Sigmoid colon (tissue), 7 donors: Measurements from ENCODE around the gene JOSD1. TPM values are rescaled to one million over a fixed set of nuclear protein-coding genes. Genes with fewer than 3 reads are reported as not detected.

Source experiments
- DNase-seq: peaks from one replicate; pipeline ENCODE4 v3.0.0-alpha.2; 2019
- H3K27ac ChIP-seq, 4 donors: fragments of 200-600 bp; sonication (generic); one replicate each; pipeline ENCODE4 v1.5.1; 2016 to 2019; ENCODE audit warnings: mild to moderate bottlenecking in 1 of 4
- H3K27me3 ChIP-seq, 3 donors: fragments of 200-600 bp; sonication (generic); one replicate each; pipeline ENCODE4 v1.5.1; 2019; ENCODE audit warnings: mild to moderate bottlenecking in 1 of 3
- H3K36me3 ChIP-seq, 4 donors: fragments of 200-600 bp; sonication (generic); one replicate each; pipeline ENCODE4 v1.5.1; 2016 to 2019
- H3K4me1 ChIP-seq, 4 donors: fragments of 200-600 bp; sonication (generic); one replicate each; pipeline ENCODE4 v1.5.1; 2017 to 2019
- H3K4me3 ChIP-seq, 4 donors: fragments of 200-600 bp; sonication (generic); one replicate each; pipeline ENCODE4 v1.5.1; 2017 to 2019; ENCODE audit warnings: mild to moderate bottlenecking in 2 of 4, moderate library complexity in 1 of 4
- H3K9me3 ChIP-seq, 4 donors: fragments of 200-600 bp in 3 of 4; sonication (generic) in 3 of 4; one replicate each; pipeline versions ENCODE4 v1.5.1 to v1.6.1; 2013 to 2019
- CTCF ChIP-seq, 4 experiments: fragments of 450-650 bp in 3 of 4; fragments of 200-600 bp in 1 of 4; IDR thresholded peaks; one replicate each; pipeline ENCODE4 v1.5.1; 2016 to 2019; ENCODE audit warnings: antibody characterized with exemption in 4 of 4, mild to moderate bottlenecking in 3 of 4, moderate library complexity in 2 of 4
- EP300 ChIP-seq, 4 donors: sonication (generic); formaldehyde crosslinking; IDR thresholded peaks; one replicate each; pipeline ENCODE4 v1.6.1; 2017; ENCODE audit warnings: antibody characterized with exemption in 4 of 4
- POLR2A ChIP-seq, 2 donors: fragments of 450-650 bp; IDR thresholded peaks; one replicate each; pipeline ENCODE4 v1.6.1; 2016; ENCODE audit warnings: antibody characterized with exemption in 2 of 2, mild to moderate bottlenecking in 2 of 2, moderate library complexity in 2 of 2
- POLR2AphosphoS5 ChIP-seq, 4 donors: sonication (generic); formaldehyde crosslinking; IDR thresholded peaks; one replicate each; pipeline ENCODE4 v1.6.1; 2017; ENCODE audit warnings: antibody characterized with exemption in 4 of 4
- WGBS, 2 donors: extraction: QIAGEN DNeasy Blood & Tissue Kit; methylation state at CpG; one replicate each; pipeline ENCODE4 v1.1.7; 2013; 5-methylcytosine and 5-hydroxymethylcytosine counted together
- intact Hi-C: fragments of 100-400 bp; cut with DNase I; formaldehyde crosslinking; loops from one replicate; pipeline ENCODE4 v1.15.1; 2023
- polyA plus RNA-seq, 3 donors: library from polyadenylated mRNA; stranded (reverse); fragments of 200-250 nt; gene quantifications; one replicate each; pipeline ENCODE4 v1.2.3, GENCODE V29; 2013
- total RNA-seq, 4 donors: library from RNA; depleted of rRNA; stranded (reverse); fragments of >200 nt; gene quantifications; one replicate each; pipeline ENCODE4 v1.1.0, GENCODE V29; 2016
- donor health status: healthy with polysubstance abuse.
- donor health status: Bipolar disorder and iron deficiency.
- donor health status: healthy.

The JOSD1 gene
- total and polyA plus RNA-seq, 7 donors, result 34.9 to 94.6 (median 46.0) TPM

GRCh38 chr22:38734421-38735100 lies 33.8 kb upstream of the JOSD1 start:
- Histone ChIP-seq H3K27ac (peak overlapping the region; percentile 78 to 81 (median 79)), H3K4me1 (peaks cover 0 to 47% (median 38%) of the 10 kb centered on the region in 4 donors), H3K36me3 (peaks cover 45 to 72% (median 64%) of the 10 kb centered on the region in 4 donors)

GRCh38 chr22:38733724-38734381 lies 33.1 kb upstream of the JOSD1 start:
- Histone ChIP-seq H3K27me3 (no peaks in the 10 kb centered on the region), H3K4me1 (peaks cover 0 to 47% (median 38%) of the 10 kb centered on the region in 4 donors), H3K4me3 (no peak overlapping the region), H3K27ac (peak overlapping the region; percentile 78 to 81 (median 79)), H3K9me3 (no peaks in the 10 kb centered on the region), H3K36me3 (peaks cover 45 to 72% (median 64%) of the 10 kb centered on the region in 4 donors)
- peak; percentile 96 for DNase-seq
- TF ChIP-seq POLR2AphosphoS5 (IDR thresholded peaks at IDR 0.05) (peak; percentile 39 to 68 (median 64)), CTCF (IDR thresholded peaks at IDR 0.05) (no peak), EP300 (IDR thresholded peaks at IDR 0.05) (peak in 2 of 4 donors; percentile 17 to 69)
- intact Hi-C loops, result loop anchor here (2.0 kb wide), 1 partner anchor 21 kb away; the partner anchor contains the start of gene SUN2
- 62 to 76% methylated on average over 8 of the region's 8 CpGs for WGBS, 2 donors

More at GRCh38 chr22:38734421-38735100, 33.8 kb upstream of the JOSD1 start:
- 92 to 93% methylated on average over 13 of the region's 13 CpGs for WGBS, 2 donors
- no peak for DNase-seq
- Histone ChIP-seq H3K4me3 (no peak overlapping the region), H3K27me3 (no peaks in the 10 kb centered on the region), H3K9me3 (no peaks in the 10 kb centered on the region)
- intact Hi-C loops, result loop anchor here (2.0 kb wide), 1 partner anchor 20 kb away; the partner anchor contains the start of gene SUN2
- TF ChIP-seq CTCF (IDR thresholded peaks at IDR 0.05) (no peak), POLR2A (IDR thresholded peaks at IDR 0.05) (no peak), EP300 (IDR thresholded peaks at IDR 0.05) (no peak), POLR2AphosphoS5 (IDR thresholded peaks at IDR 0.05) (no peak)

GRCh38 chr22:38733329-38733723 lies 32.6 kb upstream of the JOSD1 start:
- Histone ChIP-seq H3K27ac (peak overlapping the region; percentile 78 to 81 (median 79)), H3K4me1 (peaks cover 0 to 47% (median 38%) of the 10 kb centered on the region in 4 donors), H3K9me3 (no peaks in the 10 kb centered on the region), H3K36me3 (peaks cover 45 to 72% (median 64%) of the 10 kb centered on the region in 4 donors), H3K4me3 (no peak overlapping the region), H3K27me3 (no peaks in the 10 kb centered on the region)
- DNase-seq, result no peak
- intact Hi-C loops, result no loop called here
- TF ChIP-seq CTCF (IDR thresholded peaks at IDR 0.05) (peak; percentile 48 to 65 (median 60)), EP300 (IDR thresholded peaks at IDR 0.05) (no peak), POLR2AphosphoS5 (IDR thresholded peaks at IDR 0.05) (peak in 2 of 4 donors; percentile 7 to 16), POLR2A (IDR thresholded peaks at IDR 0.05) (no peak)
- whole genome bisulfite sequencing, 2 donors, result 26 to 41% methylated on average over 4 of the region's 4 CpGs

- H3K4me3 ChIP-seq, result no peak overlapping the region
- no peak for DNase-seq
- no peak for TF ChIP-seq EP300 (IDR thresholded peaks at IDR 0.05)
- TF ChIP-seq POLR2AphosphoS5 (IDR thresholded peaks at IDR 0.05), result peak; percentile 19 to 63 (median 48)
- no peaks in the 10 kb centered on the region for H3K9me3 ChIP-seq
- peaks cover 0 to 47% (median 38%) of the 10 kb centered on the region in 4 donors for H3K4me1 ChIP-seq
- WGBS, 2 donors, result 76 to 86% methylated on average over 13 of the region's 13 CpGs
- peaks cover 45 to 72% (median 64%) of the 10 kb centered on the region in 4 donors for H3K36me3 ChIP-seq
- H3K27ac ChIP-seq, result peak overlapping the region; percentile 78 to 81 (median 79)
- no peaks in the 10 kb centered on the region for H3K27me3 ChIP-seq
- intact Hi-C loops, result no loop called here
Measured at GRCh38 chr22:38732251-38732815, 31.6 kb upstream of the JOSD1 start.
